HG02571 (cell line): Measurements from ENCODE around the gene TMEM255A.

Source experiments
- ATAC-seq: cut with Tn5 transposase; IDR thresholded peaks from one replicate; pipeline ENCODE4 v1.9.1; 2021; ENCODE audit warnings: mild to moderate bottlenecking, moderate library complexity; ENCODE audit not compliant: unreplicated experiment

TMEM255A gene

GRCh38 chrX:120213438-120214265 lies 97.6 kb downstream of the TMEM255A start:
- ATAC-seq: peak; percentile 78
